Activated CD4-positive, alpha-beta T cell treated with anti-CD3 and anti-CD28 coated beads for 1 hour (primary cell): Measurements from ENCODE around the gene PKD1L1.
"Not testable (repeated sequence)": the region's sequence is repeated elsewhere in the genome, so short reads cannot be mapped to it uniquely, and the experiment has no call there.

Experiments
- DNase-seq: peaks from one replicate; pipeline ENCODE4 v3.0.0-alpha.2; 2020

PKD1L1 gene

GRCh38 chr7:47957156-47957555 is 8.9 kb upstream of the PKD1L1 start:
- DNase-seq: no peak

DNA sequence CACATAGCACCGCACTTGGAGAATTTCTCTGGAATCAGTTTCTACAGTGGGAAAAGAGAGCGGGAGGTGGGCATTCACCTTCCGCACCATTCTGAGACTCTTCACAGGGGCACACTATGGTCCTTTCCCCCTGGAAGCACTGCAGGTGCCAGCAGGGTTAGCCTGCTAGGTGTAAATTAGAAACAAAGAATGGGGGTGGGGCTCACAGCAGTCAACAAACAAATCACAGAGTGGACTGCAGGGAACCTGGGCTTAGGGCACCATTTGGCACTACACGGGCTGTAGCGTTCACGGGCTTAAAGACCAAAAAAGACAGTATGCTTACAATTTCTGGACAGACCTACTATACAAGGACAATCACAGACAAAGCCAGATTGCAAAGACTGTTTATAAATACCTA is 8.0 kb upstream of the PKD1L1 start:
- DNase-seq: no peak

DNA sequence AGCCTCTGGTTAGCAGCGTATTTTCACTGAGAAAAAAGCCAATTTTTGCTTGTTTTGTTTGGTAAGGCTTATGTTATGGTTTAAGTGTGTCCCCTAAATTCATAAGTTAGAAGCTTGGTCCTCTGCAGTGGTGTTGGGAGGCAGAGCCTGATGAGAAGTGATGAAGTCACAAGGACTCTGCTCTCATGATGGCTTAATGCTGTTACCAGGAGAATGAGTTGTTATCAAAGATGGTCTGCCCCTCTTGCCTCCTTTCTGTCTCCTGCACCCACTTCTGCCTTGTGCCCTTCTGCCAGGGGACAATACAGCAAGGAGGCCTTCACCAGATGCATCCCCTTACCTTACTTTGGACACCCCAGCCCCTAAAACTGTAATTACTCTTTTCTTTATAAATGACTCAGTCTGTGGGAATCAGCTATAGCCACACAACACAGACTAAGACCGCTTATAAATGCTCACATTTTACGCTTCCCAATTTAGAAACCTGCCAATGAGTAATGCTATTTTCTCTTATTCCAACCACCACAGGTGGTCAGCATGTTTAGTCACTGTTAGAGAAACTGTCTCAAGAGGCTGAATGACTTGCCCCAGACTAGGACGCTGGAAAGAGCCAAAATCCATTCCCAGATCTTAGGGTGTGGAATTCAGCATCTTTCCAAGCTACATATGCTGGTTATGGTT is 6.1 kb upstream of the PKD1L1 start:
- DNase-seq: no peak

DNA sequence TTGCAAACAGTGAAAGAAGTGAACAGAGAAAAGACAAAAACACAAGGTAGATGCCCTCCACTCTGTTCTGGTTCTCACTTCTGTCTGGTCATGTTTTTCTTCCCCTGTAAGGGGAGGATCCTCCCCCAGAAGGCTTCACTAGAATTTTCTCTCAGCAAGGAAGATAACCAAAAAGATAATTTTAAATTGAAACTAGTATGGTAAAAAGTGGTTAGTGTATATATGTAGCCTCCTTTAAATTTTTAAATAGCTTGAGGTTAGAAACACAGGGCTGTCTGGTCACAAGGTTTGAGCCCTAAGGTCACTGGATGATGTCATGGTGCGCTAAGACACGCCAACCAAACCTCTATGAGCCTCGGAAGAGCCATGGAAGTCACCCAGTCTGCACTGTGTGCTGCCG is 5.6 kb upstream of the PKD1L1 start:
- DNase-seq: no peak

GRCh38 chr7:47952224-47952623 is 4.0 kb upstream of the PKD1L1 start:
- no peak for DNase-seq

GRCh38 chr7:47951374-47951773 is 3.1 kb upstream of the PKD1L1 start:
- DNase-seq: no peak

DNA sequence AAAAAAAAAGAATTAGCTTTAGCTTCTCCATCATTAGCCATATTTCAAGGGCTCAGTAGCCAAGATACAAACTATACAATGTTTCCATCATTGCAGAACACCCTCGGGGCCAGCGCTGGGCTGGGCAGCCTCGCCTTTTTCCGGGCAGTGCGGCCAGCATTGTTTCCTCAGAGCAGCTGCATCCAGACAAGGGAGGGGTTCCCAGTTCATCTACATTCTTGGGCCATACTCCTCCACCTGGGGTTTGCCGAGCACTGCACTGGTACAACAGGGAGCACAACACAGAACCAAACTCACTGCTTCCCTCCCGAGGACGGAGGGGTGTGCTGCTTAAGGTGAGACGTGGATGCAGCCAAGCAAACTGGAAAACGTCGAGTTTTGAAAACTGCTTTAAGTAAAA is 2.4 kb upstream of the PKD1L1 start:
- no peak for DNase-seq

- no peak for DNase-seq
These were observed 1.4 kb upstream of the PKD1L1 start for GRCh38 chr7:47949703-47950102.

DNA sequence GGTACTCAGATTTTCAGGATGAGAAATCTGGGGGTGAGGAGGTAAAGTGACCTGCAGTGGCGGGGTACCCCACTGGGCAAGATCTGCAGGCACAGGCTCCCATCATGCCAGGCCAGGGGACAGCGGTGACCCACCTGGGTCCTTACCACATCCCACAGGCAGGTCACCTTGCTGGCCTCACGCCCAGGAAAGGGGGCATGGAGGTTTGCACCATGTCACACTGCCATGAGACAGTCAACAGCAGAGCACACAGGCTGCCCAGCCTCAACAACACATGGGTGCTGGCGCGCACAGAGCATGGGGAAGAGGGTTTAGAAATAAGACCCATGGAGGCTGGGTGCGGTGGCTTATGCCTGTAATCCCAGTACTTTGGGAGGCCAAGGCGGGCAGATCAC is 914 bp downstream of the PKD1L1 start:
- no peak for DNase-seq

- DNase-seq: no peak
These were observed 1.5 kb downstream of the PKD1L1 start for GRCh38 chr7:47946581-47947354.

DNA sequence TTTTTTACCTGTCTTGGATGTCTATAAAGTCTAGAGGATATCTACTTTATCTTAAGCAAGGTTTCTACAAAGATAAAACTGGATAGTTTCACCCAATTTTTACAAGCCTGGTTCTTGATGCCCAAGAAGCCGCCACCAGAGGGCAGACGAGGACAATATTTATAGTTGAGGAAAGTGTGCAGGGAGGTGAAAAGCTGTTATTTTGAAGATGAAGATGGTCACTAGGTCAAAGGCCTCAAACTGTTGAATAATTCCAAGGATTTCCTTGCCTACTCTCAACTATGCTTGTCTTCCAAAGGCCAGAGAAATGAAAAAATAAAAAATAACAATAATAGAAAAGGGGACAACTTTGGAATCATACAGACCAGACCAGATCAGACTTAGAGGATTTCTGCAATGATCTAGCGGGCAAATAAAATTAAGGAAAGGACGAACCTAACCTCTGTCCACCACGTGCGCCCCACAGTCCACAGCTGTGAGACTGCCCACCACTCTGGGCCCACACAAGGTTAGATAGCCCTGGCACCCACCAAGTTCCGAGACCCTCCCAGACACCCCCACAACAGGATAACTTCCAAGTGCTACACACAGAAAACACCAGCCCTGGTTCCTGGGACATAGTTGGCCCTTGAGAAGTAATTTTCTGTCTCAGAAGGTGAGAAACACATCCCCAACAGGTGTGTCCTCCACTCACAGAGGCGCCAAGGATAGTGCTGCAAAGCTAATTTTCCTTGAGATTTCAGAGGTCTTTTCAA is 2.8 kb downstream of the PKD1L1 start:
- peak; percentile 57 for DNase-seq

- no peak for DNase-seq
These were observed 3.6 kb downstream of the PKD1L1 start for GRCh38 chr7:47944536-47945260.

DNA sequence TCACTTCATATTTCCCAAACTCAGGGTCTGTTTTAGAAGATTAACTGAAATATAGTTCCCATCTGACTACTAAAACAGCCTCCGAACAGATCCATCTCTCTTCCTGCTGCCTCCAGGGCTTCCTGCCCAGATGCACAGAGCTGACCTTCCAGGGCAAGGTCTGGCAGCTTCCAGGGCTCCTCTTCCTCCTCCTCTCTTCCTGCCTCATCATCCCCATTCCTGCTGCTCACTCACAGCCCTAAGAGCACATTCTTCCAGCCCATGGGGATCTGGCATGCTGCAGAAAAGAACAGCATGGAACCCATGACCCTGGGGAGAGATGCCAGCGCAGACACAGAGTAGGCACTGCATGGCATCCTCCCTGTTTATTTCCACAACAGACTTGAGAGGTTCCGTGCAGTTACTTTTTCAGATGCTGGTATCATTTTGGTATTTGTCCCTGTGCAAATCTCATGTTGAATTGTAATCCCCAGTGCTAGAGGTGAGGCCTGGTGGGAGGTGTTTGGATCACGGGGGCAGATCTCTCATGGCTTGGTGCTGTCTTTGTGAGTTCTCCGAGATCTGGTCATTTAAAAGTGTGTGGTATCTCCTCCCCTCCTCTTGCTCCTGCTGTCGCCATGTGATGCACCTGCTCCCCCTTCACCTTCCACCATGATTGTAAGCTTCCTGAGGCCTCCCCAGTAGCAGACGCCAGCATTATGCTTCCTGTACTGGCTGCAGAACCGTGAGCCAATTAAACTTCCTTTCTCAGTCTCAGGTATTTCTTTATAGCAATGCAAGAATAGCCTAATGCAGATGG is 4.4 kb downstream of the PKD1L1 start:
- no peak for DNase-seq

- not testable (repeated sequence) for DNase-seq
These were observed 5.6 kb downstream of the PKD1L1 start for GRCh38 chr7:47942651-47943050.

GRCh38 chr7:47942132-47942531 is 6.1 kb downstream of the PKD1L1 start:
- no peak for DNase-seq

- no peak for DNase-seq
These were observed 7.0 kb downstream of the PKD1L1 start for GRCh38 chr7:47941136-47941844.

- DNase-seq: no peak
These were observed 7.9 kb downstream of the PKD1L1 start for GRCh38 chr7:47940088-47941013.

- DNase-seq: no peak
These were observed 8.7 kb downstream of the PKD1L1 start for GRCh38 chr7:47939425-47940036.

GRCh38 chr7:47938574-47939165 is 9.6 kb downstream of the PKD1L1 start:
- DNase-seq: no peak
